GM12872 (cell line): Measurements from ENCODE around the gene LRP1.
A peak's percentile ranks its signal among the peaks of the same experiment; 100 is the strongest.

ENCODE experiments used
- TF ChIP-seq, protein P1 (sequence below): IDR thresholded peaks from 3 replicates; pipeline ENCODE4 v1.5.1; 2011; ENCODE audit warnings: low read depth, mild to moderate bottlenecking, low read length, moderate library complexity; ENCODE audit not compliant: insufficient read depth

LRP1 gene

GRCh38 chr12:57110104-57111030, 17.9 kb upstream of the LRP1 start:
- TF ChIP-seq, protein P1, sequence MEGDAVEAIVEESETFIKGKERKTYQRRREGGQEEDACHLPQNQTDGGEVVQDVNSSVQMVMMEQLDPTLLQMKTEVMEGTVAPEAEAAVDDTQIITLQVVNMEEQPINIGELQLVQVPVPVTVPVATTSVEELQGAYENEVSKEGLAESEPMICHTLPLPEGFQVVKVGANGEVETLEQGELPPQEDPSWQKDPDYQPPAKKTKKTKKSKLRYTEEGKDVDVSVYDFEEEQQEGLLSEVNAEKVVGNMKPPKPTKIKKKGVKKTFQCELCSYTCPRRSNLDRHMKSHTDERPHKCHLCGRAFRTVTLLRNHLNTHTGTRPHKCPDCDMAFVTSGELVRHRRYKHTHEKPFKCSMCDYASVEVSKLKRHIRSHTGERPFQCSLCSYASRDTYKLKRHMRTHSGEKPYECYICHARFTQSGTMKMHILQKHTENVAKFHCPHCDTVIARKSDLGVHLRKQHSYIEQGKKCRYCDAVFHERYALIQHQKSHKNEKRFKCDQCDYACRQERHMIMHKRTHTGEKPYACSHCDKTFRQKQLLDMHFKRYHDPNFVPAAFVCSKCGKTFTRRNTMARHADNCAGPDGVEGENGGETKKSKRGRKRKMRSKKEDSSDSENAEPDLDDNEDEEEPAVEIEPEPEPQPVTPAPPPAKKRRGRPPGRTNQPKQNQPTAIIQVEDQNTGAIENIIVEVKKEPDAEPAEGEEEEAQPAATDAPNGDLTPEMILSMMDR: 0 out of 3 replicates have a peak, but pooled peaks have one; percentile 1

DNA sequence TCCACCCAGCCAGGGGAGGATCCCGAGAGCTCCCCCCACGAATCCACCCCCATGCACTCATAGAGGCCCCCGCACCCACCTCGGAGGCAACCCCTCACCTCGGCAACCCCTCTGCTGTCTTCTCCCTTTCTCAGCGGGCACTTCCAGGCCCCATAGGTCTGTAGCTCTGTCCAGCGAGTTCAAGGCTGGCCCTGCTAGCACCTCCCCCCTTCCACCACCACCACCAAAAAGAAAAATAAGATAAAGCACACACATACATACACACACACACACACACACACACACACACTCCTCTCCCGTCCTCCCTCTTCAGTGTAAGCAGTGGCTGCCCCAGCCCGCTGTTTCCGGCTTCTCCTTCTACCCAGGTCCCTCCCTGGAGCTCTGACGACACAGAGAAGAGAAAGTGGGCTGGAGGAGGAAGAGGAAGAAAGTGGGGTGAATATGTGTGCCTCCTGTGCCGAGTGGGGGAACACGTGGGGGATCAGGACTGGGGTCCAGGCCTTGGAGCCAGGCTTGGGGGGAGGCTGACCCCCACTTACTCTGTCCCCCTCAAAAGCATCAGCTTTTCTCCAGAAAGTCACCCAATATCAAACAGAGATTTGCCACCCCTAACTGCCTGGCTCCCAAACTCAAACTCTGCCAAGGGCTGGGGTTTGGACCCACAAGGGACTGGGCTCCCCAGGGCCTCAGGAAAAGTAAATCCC, 17.1 kb upstream of the LRP1 start, which contains the start of gene STAT6:
Gene STAT6 (minus strand): TSS at position 332 of the 704 bp plus-strand sequence. CDS start 3,084 bp downstream, outside the sequence.
- TF ChIP-seq, protein P1: no peak

DNA sequence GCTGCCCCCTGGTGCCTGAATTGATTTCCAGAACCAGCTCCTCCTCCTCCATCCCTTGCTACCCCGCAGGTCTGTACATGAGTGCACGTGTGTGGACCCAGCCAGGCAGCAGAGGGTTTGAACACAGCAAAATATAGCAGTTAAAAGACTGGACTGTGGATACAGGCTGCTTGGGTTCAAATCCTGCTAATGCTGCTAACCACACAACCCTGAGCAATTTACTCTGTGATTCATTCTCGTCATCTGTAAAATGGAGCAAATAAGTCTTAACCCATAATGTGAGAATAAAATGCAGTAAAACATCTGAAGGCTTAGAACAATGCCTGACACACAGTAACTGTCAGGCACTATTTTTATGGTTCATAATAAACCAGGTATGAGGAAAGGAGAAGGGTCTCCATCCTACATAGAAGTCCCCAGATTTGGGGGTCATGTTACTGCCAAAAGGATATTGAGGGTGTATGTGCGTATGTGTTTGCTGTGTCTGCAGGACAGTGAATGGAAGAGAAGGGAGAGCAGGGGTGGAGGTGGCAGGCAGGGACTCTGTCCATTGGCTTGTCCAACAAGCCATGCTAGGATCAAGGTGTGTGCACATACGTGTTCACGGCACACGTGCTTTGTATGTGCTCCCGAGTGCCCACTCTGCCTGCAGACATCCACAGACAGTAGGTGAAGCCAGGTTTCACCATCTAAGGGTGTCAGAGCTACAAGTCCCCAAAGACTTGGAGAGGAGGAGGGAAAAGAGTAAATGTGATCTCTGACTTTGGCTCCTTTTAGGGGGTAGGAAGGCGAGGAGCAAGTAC, 15.6 kb upstream of the LRP1 start:
- TF ChIP-seq, protein P1: peak; percentile 84

DNA sequence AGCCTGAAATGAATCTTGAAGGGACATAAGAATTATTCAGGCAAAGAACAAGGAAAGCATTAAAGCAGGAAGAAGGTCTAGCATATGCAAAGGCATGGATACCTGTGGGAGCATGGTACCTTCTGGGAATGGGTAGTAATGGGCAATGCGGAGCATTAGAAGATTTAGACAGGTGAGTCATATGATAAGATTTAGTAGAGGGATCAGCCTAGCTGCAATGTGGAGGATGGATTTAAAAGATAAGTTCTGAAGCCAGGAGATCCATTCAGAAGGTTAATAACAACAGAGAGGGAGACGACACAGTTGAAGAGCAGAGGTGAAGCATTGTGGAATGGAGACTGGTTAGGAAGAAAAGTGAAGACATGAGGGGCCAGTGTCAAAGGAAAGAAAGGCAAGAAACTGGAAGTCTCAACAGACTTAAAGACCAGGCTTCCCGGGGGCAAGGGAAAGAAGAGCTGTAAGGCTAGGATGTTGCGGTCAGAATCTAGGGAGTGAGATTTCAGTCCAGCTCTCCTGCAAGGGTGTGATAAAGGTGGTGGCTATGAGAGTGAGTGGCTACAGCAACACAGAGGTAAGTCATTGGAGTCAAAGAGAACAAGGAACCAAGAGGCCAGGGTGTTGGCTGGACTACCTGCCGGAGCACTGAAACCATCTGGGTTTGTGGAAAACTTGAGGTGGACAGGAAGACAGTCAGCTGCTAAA, 11.6 kb upstream of the LRP1 start:
- TF ChIP-seq, protein P1: no peak

GRCh38 chr12:57118711-57119271, 9.5 kb upstream of the LRP1 start:
- TF ChIP-seq, protein P1: no peak

DNA sequence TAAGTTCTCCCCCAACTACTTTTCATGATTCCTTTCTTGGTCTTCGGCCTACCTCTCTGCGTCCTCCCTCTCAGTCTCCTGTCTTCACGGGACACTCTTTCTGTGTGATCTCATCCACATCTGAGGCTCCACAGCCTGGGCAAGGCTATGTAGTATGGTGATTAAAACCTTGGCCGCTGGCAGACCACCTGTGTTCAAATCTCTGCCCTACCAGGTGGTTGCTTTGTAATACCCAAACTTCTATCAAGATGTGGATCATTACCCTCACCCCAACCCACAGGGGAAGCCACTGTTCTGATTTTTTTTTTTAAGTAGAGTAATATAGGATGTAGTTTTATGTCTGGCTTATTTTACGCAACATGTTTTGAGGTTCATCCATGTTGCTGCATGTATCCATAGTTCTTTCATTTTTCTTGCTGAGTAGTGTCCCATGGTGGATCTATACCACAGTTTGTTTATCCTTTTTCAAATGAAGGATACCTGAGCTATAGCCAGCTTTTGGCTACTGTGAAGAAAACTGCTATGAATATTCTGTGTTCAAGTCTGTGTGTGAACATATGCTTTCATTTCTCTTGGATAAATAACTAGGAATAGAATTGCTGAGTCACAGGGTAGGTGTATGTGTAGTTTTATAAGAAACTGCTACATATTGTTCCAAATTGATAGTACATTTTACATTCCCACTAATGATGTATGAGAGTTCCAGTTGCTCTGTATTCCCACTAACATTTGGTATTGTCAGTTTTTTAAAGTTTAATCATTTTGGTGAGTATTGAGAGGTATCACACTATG, 8.8 kb upstream of the LRP1 start:
- TF ChIP-seq, protein P1: no peak
